Breast epithelium (tissue), 3 donors: ENCODE measurements around the gene POU6F1.

Experiments used
- POLR2AphosphoS5 ChIP-seq, 3 donors: sonication (generic); formaldehyde crosslinking; IDR thresholded peaks; one replicate each; pipeline ENCODE4 v1.6.1; 2017; ENCODE audit warnings: antibody characterized with exemption in 3 of 3
- TF ChIP-seq, protein P1 (sequence below), 3 donors: fragments of 450-650 bp; IDR thresholded peaks; one replicate each; pipeline ENCODE4 v1.5.1; 2016 to 2017; ENCODE audit warnings: antibody characterized with exemption in 3 of 3, mild to moderate bottlenecking in 3 of 3, moderate library complexity in 3 of 3

DNA sequence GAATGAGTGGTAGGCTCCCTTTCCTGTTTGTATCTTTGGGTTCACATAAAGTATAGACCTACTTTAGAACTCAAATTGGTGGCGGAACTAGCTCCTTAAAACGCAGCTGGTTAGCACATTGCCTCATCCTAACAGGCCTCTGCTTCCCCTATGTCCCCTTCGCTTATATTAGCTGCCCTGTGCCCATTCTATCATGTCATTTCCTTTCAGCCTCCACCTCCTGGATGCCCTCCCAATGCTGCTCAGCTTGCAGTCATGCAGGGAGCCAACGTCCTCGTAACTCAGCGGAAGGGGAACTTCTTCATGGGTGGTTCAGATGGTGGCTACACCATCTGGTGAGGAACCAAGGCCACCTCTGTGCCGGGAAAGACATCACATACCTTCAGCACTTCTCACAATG, 24.3 kb upstream of the POU6F1 start:
- TF ChIP-seq, protein P1, sequence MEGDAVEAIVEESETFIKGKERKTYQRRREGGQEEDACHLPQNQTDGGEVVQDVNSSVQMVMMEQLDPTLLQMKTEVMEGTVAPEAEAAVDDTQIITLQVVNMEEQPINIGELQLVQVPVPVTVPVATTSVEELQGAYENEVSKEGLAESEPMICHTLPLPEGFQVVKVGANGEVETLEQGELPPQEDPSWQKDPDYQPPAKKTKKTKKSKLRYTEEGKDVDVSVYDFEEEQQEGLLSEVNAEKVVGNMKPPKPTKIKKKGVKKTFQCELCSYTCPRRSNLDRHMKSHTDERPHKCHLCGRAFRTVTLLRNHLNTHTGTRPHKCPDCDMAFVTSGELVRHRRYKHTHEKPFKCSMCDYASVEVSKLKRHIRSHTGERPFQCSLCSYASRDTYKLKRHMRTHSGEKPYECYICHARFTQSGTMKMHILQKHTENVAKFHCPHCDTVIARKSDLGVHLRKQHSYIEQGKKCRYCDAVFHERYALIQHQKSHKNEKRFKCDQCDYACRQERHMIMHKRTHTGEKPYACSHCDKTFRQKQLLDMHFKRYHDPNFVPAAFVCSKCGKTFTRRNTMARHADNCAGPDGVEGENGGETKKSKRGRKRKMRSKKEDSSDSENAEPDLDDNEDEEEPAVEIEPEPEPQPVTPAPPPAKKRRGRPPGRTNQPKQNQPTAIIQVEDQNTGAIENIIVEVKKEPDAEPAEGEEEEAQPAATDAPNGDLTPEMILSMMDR (IDR thresholded peaks at IDR 0.05): no peak
- TF ChIP-seq POLR2AphosphoS5 (IDR thresholded peaks at IDR 0.05): no peak
